H1 (cell line): ENCODE results near the gene BRD3OS. TPM values are rescaled to one million over a fixed set of nuclear protein-coding genes. Genes with fewer than 3 reads are reported as not detected.

ENCODE experiments used
- CTCF ChIA-PET: fragments of 300-600 bp; sonication (Branson Sonifier 250); formaldehyde crosslinking; loops from one replicate; lab custom pipeline; 2021; ENCODE audit not compliant: partially characterized antibody; lab: Charles Lee
- POLR2A ChIA-PET: fragments of 300-600 bp; sonication (Branson Sonifier 250); formaldehyde crosslinking; loops from one replicate; lab custom pipeline; 2021; ENCODE audit warnings: inconsistent platforms; ENCODE audit not compliant: partially characterized antibody; lab: Charles Lee
- DNase-seq, 2 experiments: peaks; one replicate each; pipeline versions ENCODE4 v3.0.0 to v3.0.0-alpha.2; 2010 to 2022; ENCODE audit warnings: low spot score in 2 of 2, low read depth in 1 of 2, mixed read lengths in 1 of 2
- FAIRE-seq: peaks from 2 replicates; lab custom pipeline; 2011; peaks lifted over from hg19 to GRCh38; lab: Jason Lieb, UNC
- H2AFZ ChIP-seq: 2 replicates; pipeline ENCODE4 v1.8.1; 2012; ENCODE audit warnings: low read length, inconsistent platforms
- H2AK5ac ChIP-seq: 2 replicates; pipeline ENCODE4 v1.6.1; 2013; ENCODE audit warnings: low read depth, low read length
- H2BK120ac ChIP-seq: replicated peaks from 2 replicates; pipeline ENCODE3; 2013; ENCODE audit warnings: low read depth, low read length, inconsistent platforms
- H2BK12ac ChIP-seq: 2 replicates; pipeline ENCODE4 v1.6.1; 2013; ENCODE audit warnings: low read depth, low read length
- H2BK15ac ChIP-seq: 2 replicates; pipeline ENCODE4 v1.6.1; 2013; ENCODE audit warnings: low read length
- H2BK20ac ChIP-seq: 2 replicates; pipeline ENCODE4 v1.6.1; 2013; ENCODE audit warnings: low read length
- H2BK5ac ChIP-seq: 2 replicates; pipeline ENCODE4 v1.6.1; 2013; ENCODE audit warnings: low read depth, low read length
- H3K14ac ChIP-seq: 2 replicates; pipeline ENCODE4 v1.6.1; 2013; ENCODE audit warnings: inconsistent platforms; ENCODE audit not compliant: insufficient read length
- H3K18ac ChIP-seq: 2 replicates; pipeline ENCODE4 v1.6.1; 2013; ENCODE audit warnings: low read length; ENCODE audit errors: extremely low read depth
- H3K23ac ChIP-seq: 2 replicates; pipeline ENCODE4 v1.6.1; 2013; ENCODE audit warnings: inconsistent platforms; ENCODE audit not compliant: insufficient read length
- H3K23me2 ChIP-seq: 2 replicates; pipeline ENCODE4 v1.6.1; 2013; ENCODE audit warnings: low read depth, low read length
- H3K27ac ChIP-seq: 2 replicates; pipeline ENCODE4 v1.6.1; 2011; ENCODE audit warnings: low read depth, low read length, inconsistent platforms
- H3K27me3 ChIP-seq, 4 experiments: replicated peaks in 1 of 4; 1 replicate in 1 of 4; 2 replicates in 3 of 4; pipeline versions ENCODE4 v1.6.1 to v1.8.1; 2011 to 2013; ENCODE audit warnings: low read length in 3 of 4, mild to moderate bottlenecking in 3 of 4, inconsistent platforms in 2 of 4, mixed read lengths in 2 of 4, moderate library complexity in 1 of 4; ENCODE audit not compliant: control insufficient read depth in 3 of 4, insufficient read depth in 3 of 4; ENCODE audit errors: extremely low read depth in 1 of 4
- H3K36me3 ChIP-seq, 4 experiments: 2 replicates each; pipeline versions ENCODE4 v1.6.1 to v1.8.1; 2011 to 2013; ENCODE audit warnings: mild to moderate bottlenecking in 4 of 4, low read length in 3 of 4, moderate library complexity in 2 of 4, control low read depth in 1 of 4, inconsistent platforms in 1 of 4; ENCODE audit not compliant: insufficient read depth in 4 of 4, control insufficient read depth in 2 of 4
- H3K4ac ChIP-seq: replicated peaks from 2 replicates; pipeline ENCODE3; 2013; ENCODE audit warnings: low read length, low read depth, mixed read lengths, inconsistent platforms; ENCODE audit not compliant: insufficient read length
- H3K4me1 ChIP-seq, 4 experiments: replicated peaks in 1 of 4; 1 replicate in 1 of 4; 2 replicates in 3 of 4; pipeline versions ENCODE4 v1.6.1 to v1.8.1; 2011 to 2013; ENCODE audit warnings: low read length in 3 of 4, inconsistent platforms in 2 of 4, mixed read lengths in 1 of 4; ENCODE audit not compliant: insufficient read depth in 4 of 4, control insufficient read depth in 3 of 4
- H3K4me2 ChIP-seq, 2 experiments: 2 replicates each; pipeline versions ENCODE4 v1.6.1 to v1.8.1; 2011 to 2013; ENCODE audit warnings: low read depth in 2 of 2, low read length in 2 of 2, control low read depth in 1 of 2, inconsistent platforms in 1 of 2, mild to moderate bottlenecking in 1 of 2; ENCODE audit not compliant: insufficient read depth in 1 of 2
- H3K4me3 ChIP-seq, 4 experiments: fragments of 200-600, 300-600 bp in 1 of 4; sonication (generic), shearing (Covaris generic), sonication (Bioruptor Twin) in 1 of 4; 2 replicates each; pipeline versions ENCODE4 v1.5.1 to v1.8.1; 2011 to 2016; ENCODE audit warnings: low read length in 4 of 4, low read depth in 3 of 4, control low read depth in 2 of 4, inconsistent platforms in 2 of 4, mild to moderate bottlenecking in 2 of 4, mixed read lengths in 1 of 4, moderate library complexity in 1 of 4; ENCODE audit not compliant: insufficient read depth in 2 of 4; ENCODE audit errors: extremely low read depth in 1 of 4
- H3K56ac ChIP-seq: replicated peaks from 2 replicates; pipeline ENCODE3; 2013; ENCODE audit warnings: low read depth, mild to moderate bottlenecking, mixed read lengths, low read length, inconsistent platforms; ENCODE audit not compliant: insufficient read length
- H3K79me1 ChIP-seq: 2 replicates; pipeline ENCODE4 v1.6.1; 2013; ENCODE audit warnings: low read depth, low read length, control low read depth
- H3K79me2 ChIP-seq, 2 experiments: 2 replicates each; pipeline versions ENCODE4 v1.6.1 to v1.8.1; 2012 to 2013; ENCODE audit warnings: low read length in 2 of 2, mild to moderate bottlenecking in 2 of 2, inconsistent platforms in 1 of 2; ENCODE audit not compliant: insufficient read depth in 2 of 2, control insufficient read depth in 1 of 2
- H3K9ac ChIP-seq, 4 experiments: replicated peaks in 1 of 4; 1 replicate in 1 of 4; 2 replicates in 3 of 4; pipeline versions ENCODE4 v1.6.1 to v1.8.1; 2011 to 2013; ENCODE audit warnings: low read depth in 3 of 4, low read length in 3 of 4, control low read depth in 2 of 4, mild to moderate bottlenecking in 2 of 4, moderate library complexity in 2 of 4, inconsistent platforms in 1 of 4; ENCODE audit errors: extremely low read depth in 1 of 4
- H3K9me3 ChIP-seq, 2 experiments: 2 replicates each; pipeline versions ENCODE4 v1.6.1 to v1.8.1; 2012 to 2013; ENCODE audit warnings: mild to moderate bottlenecking in 2 of 2, moderate library complexity in 2 of 2, control low read depth in 1 of 2, inconsistent platforms in 1 of 2, low read depth in 1 of 2, low read length in 1 of 2, mixed read lengths in 1 of 2; ENCODE audit not compliant: insufficient read depth in 2 of 2
- H4K20me1 ChIP-seq, 2 experiments: replicated peaks in 1 of 2; 2 replicates each; pipeline versions ENCODE3 to v1.8.1; 2011 to 2013; ENCODE audit warnings: inconsistent platforms in 2 of 2, low read length in 2 of 2, mild to moderate bottlenecking in 1 of 2; ENCODE audit not compliant: insufficient read depth in 2 of 2, control insufficient read depth in 1 of 2
- H4K5ac ChIP-seq: 2 replicates; pipeline ENCODE4 v1.6.1; 2013; ENCODE audit warnings: low read length, low read depth, mixed read lengths, inconsistent platforms; ENCODE audit not compliant: insufficient read length
- H4K8ac ChIP-seq: 2 replicates; pipeline ENCODE4 v1.8.0; 2013; ENCODE audit warnings: mild to moderate bottlenecking, moderate library complexity, low read length, inconsistent platforms; ENCODE audit not compliant: insufficient read depth; ENCODE audit errors: extremely low read depth
- H4K91ac ChIP-seq: replicated peaks from 2 replicates; pipeline ENCODE3; 2013; ENCODE audit warnings: low read length, mixed read lengths, inconsistent platforms; ENCODE audit not compliant: insufficient read length
- CHD2 ChIP-seq: IDR thresholded peaks from 2 replicates; pipeline ENCODE4 v1.6.1; 2012; ENCODE audit warnings: low read length, improper control_type of control experiment
- CTCF ChIP-seq, 3 experiments: IDR thresholded peaks; 1 replicate in 2 of 3; 2 replicates in 1 of 3; pipeline versions ENCODE4 v1.5.1 to v1.6.1; 2011; ENCODE audit warnings: low read length in 3 of 3, mild to moderate bottlenecking in 3 of 3, inconsistent platforms in 2 of 3, low read depth in 1 of 3, moderate library complexity in 1 of 3; ENCODE audit not compliant: insufficient read depth in 1 of 3; ENCODE audit errors: control extremely low read depth in 1 of 3
- JUND ChIP-seq: IDR thresholded peaks from 2 replicates; pipeline ENCODE4 v1.6.1; 2011; ENCODE audit warnings: mild to moderate bottlenecking, improper control_type of control experiment, low read length
- MAFK ChIP-seq: IDR thresholded peaks from 2 replicates; pipeline ENCODE4 v1.6.1; 2012; ENCODE audit warnings: low read depth, mild to moderate bottlenecking, improper control_type of control experiment, low read length
- POLR2AphosphoS5 ChIP-seq: IDR thresholded peaks from 2 replicates; pipeline ENCODE4 v1.6.1; 2011; ENCODE audit warnings: low read depth, low read length
- WGBS, 2 experiments: shearing (Covaris generic) in 1 of 2; methylation state at CpG; one replicate each; pipeline versions ENCODE4 v1.1.6 to v1.1.7; 2013 to 2015; ENCODE audit warnings: low lambda C conversion rate in 2 of 2, mixed read lengths in 2 of 2, inconsistent platforms in 1 of 2, low coverage in 1 of 2, missing lambda C conversion rate in 1 of 2; ENCODE audit not compliant: insufficient replicate concordance in 2 of 2, insufficient coverage in 1 of 2, insufficient read length in 1 of 2; ENCODE audit errors: extremely low coverage in 1 of 2, missing lambda C conversion rate in 1 of 2; 5-methylcytosine and 5-hydroxymethylcytosine counted together
- polyA plus RNA-seq, 7 experiments: library from polyadenylated mRNA; depleted of rRNA in 3 of 7; stranded (reverse) in 5 of 7; unstranded in 2 of 7; fragments of >200 nt in 5 of 7; fragments of 200-250 nt in 2 of 7; gene quantifications; 1 replicate in 5 of 7; 2 replicates in 1 of 7; 4 replicates in 1 of 7; pipeline versions ENCODE4 v1.2.1 to v1.2.3, GENCODE V29; 2011 to 2013; ENCODE audit warnings: missing spikeins in 2 of 7, mixed read lengths in 2 of 7
- total RNA-seq: library from RNA; stranded (reverse); fragmentation: NEBNext Ultra II Directional; extraction: Animal tissue kit (Norgen Biotek cat#: 25700); gene quantifications from 2 replicates; pipeline ENCODE4 v1.2.1, GENCODE V29; 2021

BRD3OS gene
- total and polyA plus RNA-seq, 2 of the 8 experiments (the other 6 are each of a cell fraction or from before 2014, with no cell fraction given), result 12.7 to 20.2 TPM

GRCh38 chr9:134051319-134051718 lies 26.0 kb downstream of the BRD3OS start:
- Histone ChIP-seq H2BK5ac (no peak overlapping the region), H3K23ac (no peak overlapping the region), H3K36me3 (peaks cover 19 to 56% (median 53%) of the 10 kb centered on the region in 4 experiments), H4K5ac (no peak overlapping the region), H3K79me2 (peaks cover 0 to 33% of the 10 kb centered on the region in 2 experiments; a peak in 2 of 4 replicates), H2BK15ac (no peak overlapping the region), H3K27ac (no peak overlapping the region), H3K4me1 (peaks cover 0 to 3% (median 0%) of the 10 kb centered on the region in 4 experiments; a peak in 1 of 7 replicates), H4K91ac (no peak overlapping the region), H2BK120ac (no peak overlapping the region), H2BK12ac (no peak overlapping the region), H3K18ac (no peak overlapping the region), H3K4me3 (no peak overlapping the region), H2AK5ac (no peak overlapping the region), H3K4ac (no peak overlapping the region), H4K8ac (no peak overlapping the region), H3K27me3 (no peaks in the 10 kb centered on the region), H2AFZ (no peak overlapping the region), H3K9ac (no peak overlapping the region), H4K20me1 (peaks cover 20 to 28% of the 10 kb centered on the region in 2 experiments), H3K4me2 (no peak overlapping the region), H3K56ac (no peak overlapping the region), H3K14ac (no peak overlapping the region), H3K79me1 (peaks cover 7% of the 10 kb centered on the region), H3K9me3 (no peaks in the 10 kb centered on the region), H3K23me2 (no peaks in the 10 kb centered on the region), H2BK20ac (no peak overlapping the region)
- FAIRE-seq (no peak), DNase-seq (no peak)
- ChIA-PET CTCF (interaction anchor here (0.8 to 2.1 kb wide), 7 partner anchors 8 to 123 kb away, joined by 3 to 8 read pairs (median 3); no protein-coding TSS in a partner anchor), POLR2A (interaction anchor here (1.5 to 1.7 kb wide), 3 partner anchors 11 to 16 kb away, joined by 4 to 9 read pairs (median 4); partner anchors contain the start of gene BRD3)
- TF ChIP-seq POLR2AphosphoS5 (no peak), MAFK (no peak), JUND (no peak), CHD2 (no peak), CTCF (IDR thresholded peaks at IDR 0.05; ENCODE audit: control extremely low read depth in 1 of 3, insufficient read depth in 1 of 3, low read depth in 1 of 3, low read length in 3 of 3) (no peak)
- whole genome bisulfite sequencing, 2 experiments, result 97% methylated on average over 15 of the region's 16 CpGs; no CpG with 5 or more reads in 1 of the 2 experiments
